Measurements from ENCODE around the gene ARHGEF12.
A peak's percentile ranks its signal among the peaks of the same experiment; 100 is the strongest.

The ARHGEF12 gene

DNA sequence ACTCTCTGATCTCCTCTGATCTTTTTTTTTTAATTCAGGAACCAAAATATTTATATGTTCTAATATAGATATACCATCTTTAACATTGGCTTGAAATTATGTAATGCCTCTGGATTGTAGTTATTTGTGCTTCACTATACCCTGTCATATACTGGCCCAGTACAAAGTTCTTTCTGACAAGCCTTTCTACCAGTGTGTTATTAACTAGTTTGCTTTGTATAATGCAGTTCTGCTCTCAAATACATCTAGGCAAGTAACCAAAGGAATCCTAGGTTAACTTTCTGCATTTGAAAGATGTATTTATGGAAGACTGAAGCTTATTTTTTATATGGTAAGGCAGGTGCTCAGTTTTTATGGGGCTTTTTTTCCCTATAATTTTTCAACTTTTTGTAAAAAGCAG lies 36.1 kb downstream of the ARHGEF12 start:
- no peak for DNase-seq (ENCODE audit: extremely low spot score)
- ChIA-PET POLR2A (interaction anchor here (1.4 kb wide), 1 partner anchor 9 kb away, joined by 4 read pairs; no protein-coding TSS in a partner anchor), CTCF (interaction anchor here (0.8 kb wide), 1 partner anchor 66 kb away, joined by 3 read pairs; no protein-coding TSS in a partner anchor)
- TF ChIP-seq HDGF (IDR thresholded peaks at IDR 0.05; ENCODE audit: borderline replicate concordance) = no peak
- no peak for TF ChIP-seq FOXK2 (IDR thresholded peaks at IDR 0.05)
- no peak for TF ChIP-seq LEF1 (IDR thresholded peaks at IDR 0.05; ENCODE audit: borderline replicate concordance)
- TF ChIP-seq L3MBTL2 (conservative IDR thresholded peaks at IDR 0.05) = no peak
- TF ChIP-seq SUZ12 (IDR thresholded peaks at IDR 0.05) = no peak
- TF ChIP-seq SP1 (IDR thresholded peaks at IDR 0.05) = no peak
- TF ChIP-seq, protein P1, sequence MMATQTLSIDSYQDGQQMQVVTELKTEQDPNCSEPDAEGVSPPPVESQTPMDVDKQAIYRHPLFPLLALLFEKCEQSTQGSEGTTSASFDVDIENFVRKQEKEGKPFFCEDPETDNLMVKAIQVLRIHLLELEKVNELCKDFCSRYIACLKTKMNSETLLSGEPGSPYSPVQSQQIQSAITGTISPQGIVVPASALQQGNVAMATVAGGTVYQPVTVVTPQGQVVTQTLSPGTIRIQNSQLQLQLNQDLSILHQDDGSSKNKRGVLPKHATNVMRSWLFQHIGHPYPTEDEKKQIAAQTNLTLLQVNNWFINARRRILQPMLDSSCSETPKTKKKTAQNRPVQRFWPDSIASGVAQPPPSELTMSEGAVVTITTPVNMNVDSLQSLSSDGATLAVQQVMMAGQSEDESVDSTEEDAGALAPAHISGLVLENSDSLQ (IDR thresholded peaks at IDR 0.05) = no peak
- no peak for TF ChIP-seq BHLHE40 (IDR thresholded peaks at IDR 0.05; ENCODE audit: borderline replicate concordance)
- TF ChIP-seq TARDBP (IDR thresholded peaks at IDR 0.05) = no peak
- TF ChIP-seq CTBP1 (IDR thresholded peaks at IDR 0.05; ENCODE audit: borderline replicate concordance) = no peak
- TF ChIP-seq NFRKB (IDR thresholded peaks at IDR 0.05) = no peak
- no peak for TF ChIP-seq ARNT (IDR thresholded peaks at IDR 0.05)
- no peak for TF ChIP-seq FOXM1 (IDR thresholded peaks at IDR 0.05; ENCODE audit: borderline replicate concordance)
- TF ChIP-seq ZNF384 (IDR thresholded peaks at IDR 0.05) = no peak
- TF ChIP-seq ELF4 (IDR thresholded peaks at IDR 0.05) = no peak
- no peak for TF ChIP-seq FOXA1 (IDR thresholded peaks at IDR 0.05)

DNA sequence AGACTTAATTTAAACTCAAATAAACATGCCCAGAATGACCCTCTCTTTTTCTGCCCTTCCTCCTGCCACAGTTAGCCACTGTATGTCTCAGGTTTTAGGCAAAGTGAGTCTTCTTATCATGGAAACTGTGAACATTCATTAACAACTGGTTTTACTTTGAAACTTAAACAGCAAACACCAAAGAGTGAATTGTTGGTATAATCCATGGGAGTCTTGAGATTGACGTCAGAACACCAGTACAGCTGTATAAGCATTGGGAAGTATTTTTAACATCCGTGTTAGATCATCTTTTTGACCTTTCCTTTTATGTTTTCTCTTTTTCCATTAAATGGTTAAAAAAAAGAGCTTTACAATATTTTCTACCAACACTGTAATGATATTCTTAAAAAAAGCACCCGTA lies 38.9 kb downstream of the ARHGEF12 start:
- CTCF ChIA-PET = interaction anchor here (0.6 to 1.1 kb wide), 2 partner anchors 41 to 555 kb away, joined by 3 to 4 read pairs; no protein-coding TSS in a partner anchor
- DNase-seq (ENCODE audit: extremely low spot score) = no peak
- POLR2A ChIA-PET = interaction anchor here (0.7 kb wide), 1 partner anchor 36 kb away, joined by 3 read pairs; no protein-coding TSS in a partner anchor
- no peak for TF ChIP-seq SUZ12 (IDR thresholded peaks at IDR 0.05)
- TF ChIP-seq L3MBTL2 (conservative IDR thresholded peaks at IDR 0.05) = no peak
- no peak for TF ChIP-seq SP1 (IDR thresholded peaks at IDR 0.05)
- TF ChIP-seq FOXA1 (IDR thresholded peaks at IDR 0.05) = no peak

DNA sequence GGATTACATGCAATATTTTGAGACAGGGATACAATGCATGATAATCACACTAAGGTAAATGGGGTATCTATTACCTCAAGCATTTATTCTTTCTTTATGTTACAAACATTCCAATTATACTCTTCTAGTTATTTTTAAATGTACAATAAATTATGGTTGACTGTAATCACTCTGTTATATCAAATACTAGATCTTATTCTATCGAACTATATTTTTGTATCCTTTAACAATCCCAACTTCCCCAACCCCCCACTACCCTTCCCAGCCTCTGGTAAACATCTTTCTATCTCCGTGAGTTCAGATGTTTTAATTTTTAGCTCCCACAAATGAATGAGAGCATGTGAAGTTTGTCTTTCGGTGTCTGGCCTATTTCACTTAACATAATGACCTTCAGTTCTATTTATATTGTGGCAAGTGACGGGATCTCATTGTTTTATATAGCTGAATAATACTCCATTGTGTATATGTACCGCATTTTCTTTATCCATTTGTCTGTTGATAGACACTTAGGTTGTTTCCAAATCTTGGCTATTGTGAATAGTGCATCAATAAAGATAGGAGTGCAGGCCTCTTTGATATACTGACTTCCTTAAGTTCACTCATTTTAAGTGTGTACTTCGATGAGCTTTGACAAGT lies 40.5 kb downstream of the ARHGEF12 start:
- no peak for DNase-seq (ENCODE audit: extremely low spot score)
- TF ChIP-seq FOXA1 (IDR thresholded peaks at IDR 0.05) (no peak), TARDBP (IDR thresholded peaks at IDR 0.05) (no peak), FOXK2 (IDR thresholded peaks at IDR 0.05) (no peak), ZNF384 (IDR thresholded peaks at IDR 0.05) (no peak), SP1 (IDR thresholded peaks at IDR 0.05) (no peak), CTBP1 (IDR thresholded peaks at IDR 0.05; ENCODE audit: borderline replicate concordance) (no peak), HDGF (IDR thresholded peaks at IDR 0.05; ENCODE audit: borderline replicate concordance) (no peak), FOXM1 (IDR thresholded peaks at IDR 0.05; ENCODE audit: borderline replicate concordance) (no peak), ELF4 (IDR thresholded peaks at IDR 0.05) (no peak), LEF1 (IDR thresholded peaks at IDR 0.05; ENCODE audit: borderline replicate concordance) (no peak), NFRKB (IDR thresholded peaks at IDR 0.05) (no peak), SUZ12 (IDR thresholded peaks at IDR 0.05) (no peak), BHLHE40 (IDR thresholded peaks at IDR 0.05; ENCODE audit: borderline replicate concordance) (no peak), ARNT (IDR thresholded peaks at IDR 0.05) (no peak), L3MBTL2 (conservative IDR thresholded peaks at IDR 0.05) (no peak)
- TF ChIP-seq, protein P1 (IDR thresholded peaks at IDR 0.05) = no peak
- ChIA-PET POLR2A (no interaction called here), CTCF (interaction anchor here (1.2 kb wide), 1 partner anchor 9 kb away, joined by 3 read pairs; no protein-coding TSS in a partner anchor)

DNA sequence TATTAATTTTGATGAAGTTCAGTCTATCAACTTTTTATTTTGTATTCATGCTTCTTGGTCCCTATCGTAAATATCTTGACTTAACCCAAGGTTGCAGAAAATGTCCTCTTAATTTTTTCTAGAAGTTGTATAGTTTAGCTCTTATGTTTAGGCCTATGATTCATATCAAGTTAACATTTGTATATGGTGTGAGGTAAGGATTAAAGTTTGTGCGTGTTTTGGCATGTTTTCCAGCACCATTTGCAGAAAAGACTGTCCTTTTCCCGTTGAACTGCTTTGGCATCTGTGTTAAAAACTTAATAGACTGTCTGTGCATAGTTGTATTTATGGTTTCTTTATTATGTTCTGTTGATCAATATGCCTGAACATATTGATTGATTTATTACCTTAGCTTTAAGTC lies 42.3 kb downstream of the ARHGEF12 start:
- no peak for TF ChIP-seq LEF1 (IDR thresholded peaks at IDR 0.05; ENCODE audit: borderline replicate concordance)
- no peak for TF ChIP-seq FOXM1 (IDR thresholded peaks at IDR 0.05; ENCODE audit: borderline replicate concordance)
- TF ChIP-seq ZNF384 (IDR thresholded peaks at IDR 0.05) = no peak
- no peak for TF ChIP-seq FOXK2 (IDR thresholded peaks at IDR 0.05)
- TF ChIP-seq TARDBP (IDR thresholded peaks at IDR 0.05) = no peak
- no peak for TF ChIP-seq CTBP1 (IDR thresholded peaks at IDR 0.05; ENCODE audit: borderline replicate concordance)
- TF ChIP-seq SP1 (IDR thresholded peaks at IDR 0.05) = no peak
- TF ChIP-seq, protein P1 (IDR thresholded peaks at IDR 0.05) = 0 out of 2 replicates have a peak, but pooled peaks have one; percentile 15
- no peak for TF ChIP-seq HDGF (IDR thresholded peaks at IDR 0.05; ENCODE audit: borderline replicate concordance)
- DNase-seq (ENCODE audit: extremely low spot score) = no peak
- ChIA-PET CTCF (no interaction called here), POLR2A (no interaction called here)

DNA sequence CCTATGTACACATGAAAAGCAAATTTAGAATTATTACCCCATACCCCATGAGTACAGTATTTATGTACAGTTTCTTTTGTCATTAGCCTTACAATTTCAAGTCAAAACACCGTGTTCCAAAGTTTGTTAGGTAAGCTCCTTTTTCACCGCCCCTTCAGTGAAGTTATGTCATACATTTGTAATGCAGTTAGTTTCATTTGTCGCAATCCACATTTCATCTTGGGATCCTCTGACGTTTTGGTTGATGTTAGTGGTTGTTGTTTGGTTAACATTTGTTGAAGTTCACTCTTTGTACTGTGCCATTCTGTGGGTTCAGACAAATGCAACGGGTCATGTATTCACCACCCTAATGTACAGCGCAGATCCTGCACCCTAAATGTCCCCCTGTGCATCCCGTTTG lies 45.2 kb downstream of the ARHGEF12 start:
- DNase-seq (ENCODE audit: extremely low spot score) = no peak
- POLR2A ChIA-PET = no interaction called here
- CTCF ChIA-PET = no interaction called here
- TF ChIP-seq CTBP1 (IDR thresholded peaks at IDR 0.05; ENCODE audit: borderline replicate concordance) (no peak), TARDBP (IDR thresholded peaks at IDR 0.05) (no peak)

DNA sequence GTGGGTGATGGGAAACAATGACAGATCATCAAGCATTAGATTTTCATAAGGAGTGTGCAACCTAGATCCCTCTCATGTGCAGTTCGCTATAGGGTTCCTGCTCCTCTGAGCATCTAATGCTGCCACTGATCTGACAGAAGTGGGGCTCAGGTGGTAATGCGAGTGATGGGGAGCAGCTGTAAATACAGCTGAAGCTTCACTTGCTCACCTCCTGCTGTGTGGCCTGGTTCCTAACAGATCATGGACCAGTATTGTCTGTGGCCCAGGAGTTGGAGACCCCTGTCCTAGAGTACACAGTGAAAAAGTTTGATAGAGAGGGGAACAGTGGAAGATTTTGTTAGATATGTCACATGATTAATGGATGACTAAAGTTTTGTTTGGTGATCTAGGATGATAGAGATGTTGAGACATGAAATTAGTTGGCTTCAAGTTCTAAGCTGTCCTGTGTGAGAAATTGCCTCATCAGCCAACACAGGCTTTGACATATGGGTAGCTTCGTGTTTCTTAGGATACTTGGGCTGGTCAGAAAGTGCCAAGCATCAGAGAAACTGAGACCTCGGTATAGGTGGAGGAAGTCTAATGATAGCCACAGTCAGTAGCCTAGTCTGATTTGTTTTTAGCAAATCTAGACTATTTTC lies 47.4 kb downstream of the ARHGEF12 start:
- ChIA-PET POLR2A (no interaction called here), CTCF (no interaction called here)
- no peak for DNase-seq (ENCODE audit: extremely low spot score)

More for the DNA sequence above, 47.4 kb downstream of the ARHGEF12 start:
- TF ChIP-seq ARNT (IDR thresholded peaks at IDR 0.05) = no peak
